HG03060 (cell line): ENCODE measurements around the gene WDFY1.

Experiments used
- ATAC-seq: cut with Tn5 transposase; IDR thresholded peaks from one replicate; pipeline ENCODE4 v1.9.1; 2021; ENCODE audit warnings: low read depth, moderate number of reproducible peaks; ENCODE audit not compliant: unreplicated experiment

Gene WDFY1, protein sequence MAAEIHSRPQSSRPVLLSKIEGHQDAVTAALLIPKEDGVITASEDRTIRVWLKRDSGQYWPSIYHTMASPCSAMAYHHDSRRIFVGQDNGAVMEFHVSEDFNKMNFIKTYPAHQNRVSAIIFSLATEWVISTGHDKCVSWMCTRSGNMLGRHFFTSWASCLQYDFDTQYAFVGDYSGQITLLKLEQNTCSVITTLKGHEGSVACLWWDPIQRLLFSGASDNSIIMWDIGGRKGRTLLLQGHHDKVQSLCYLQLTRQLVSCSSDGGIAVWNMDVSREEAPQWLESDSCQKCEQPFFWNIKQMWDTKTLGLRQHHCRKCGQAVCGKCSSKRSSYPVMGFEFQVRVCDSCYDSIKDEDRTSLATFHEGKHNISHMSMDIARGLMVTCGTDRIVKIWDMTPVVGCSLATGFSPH

DNA sequence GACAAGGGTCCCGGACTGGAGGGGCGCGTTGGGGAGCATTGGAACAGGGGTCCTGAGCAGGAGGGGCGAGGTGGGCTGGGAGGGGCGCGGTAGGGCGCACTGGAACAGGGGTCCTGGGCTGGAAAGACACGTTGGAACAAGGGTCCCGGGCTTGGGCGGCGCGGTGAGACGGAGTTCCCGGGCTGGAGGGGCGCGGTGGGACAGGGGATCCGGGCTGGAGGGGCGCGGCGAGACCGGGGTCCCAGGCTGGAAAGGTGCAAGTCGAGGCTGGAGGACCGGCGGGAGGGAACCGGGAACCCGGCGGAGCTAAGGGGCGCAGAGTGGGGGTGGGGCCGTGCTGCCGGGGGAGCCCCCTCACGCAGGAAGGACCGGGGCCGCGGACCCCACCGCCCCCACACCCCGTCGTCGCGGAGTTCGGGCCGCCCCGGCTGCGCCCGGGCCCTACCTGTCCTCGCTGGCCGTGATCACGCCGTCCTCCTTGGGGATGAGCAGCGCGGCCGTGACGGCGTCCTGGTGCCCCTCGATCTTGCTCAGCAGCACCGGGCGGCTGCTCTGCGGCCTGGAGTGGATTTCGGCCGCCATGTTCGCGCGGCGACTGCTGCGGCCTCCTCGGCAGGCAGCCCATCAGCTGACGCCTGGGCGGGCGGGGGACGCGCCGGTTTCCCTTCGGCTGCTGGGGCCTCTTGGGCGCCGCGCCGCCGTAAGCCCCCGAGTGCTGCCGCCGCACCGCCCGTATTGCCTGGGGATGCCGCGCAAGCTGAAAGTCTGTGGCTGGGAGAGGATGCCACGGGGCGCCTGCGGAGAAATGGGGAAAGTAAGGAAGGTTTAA is at the start of gene WDFY1:
TSS of gene WDFY1 (minus strand) at position 633 of the 829 bp plus-strand sequence. CDS start at position 582, 51 bp downstream.
- ATAC-seq = peak; percentile 29

DNA sequence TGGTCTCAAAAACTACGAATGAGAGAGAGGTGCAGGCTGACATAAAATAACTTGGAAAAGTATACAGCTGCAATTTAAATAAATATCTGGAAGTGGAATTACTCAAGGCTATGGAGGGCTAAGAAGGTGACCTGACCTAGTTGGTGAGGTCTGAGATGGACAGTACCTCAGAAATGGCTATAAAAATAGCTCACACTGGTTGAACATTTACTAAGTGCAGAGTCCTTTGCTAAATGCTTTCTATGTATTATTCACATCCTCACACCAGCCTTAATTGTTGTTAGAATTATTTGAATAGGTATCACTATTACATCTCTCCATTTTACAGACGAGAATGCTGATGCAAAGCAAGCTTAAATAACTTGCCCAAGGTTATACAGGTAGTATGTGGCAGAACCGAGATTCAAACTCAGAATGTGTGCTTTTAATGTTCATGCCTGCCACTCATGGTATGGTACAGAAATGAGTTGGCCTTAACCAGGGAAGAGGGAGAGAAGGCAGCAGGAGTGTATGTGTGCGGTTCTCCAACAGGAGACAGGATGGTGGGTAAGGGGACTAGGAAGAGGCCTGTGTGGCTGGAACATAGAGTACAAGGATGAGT is 49.5 kb upstream of the WDFY1 start:
- ATAC-seq = no peak

DNA sequence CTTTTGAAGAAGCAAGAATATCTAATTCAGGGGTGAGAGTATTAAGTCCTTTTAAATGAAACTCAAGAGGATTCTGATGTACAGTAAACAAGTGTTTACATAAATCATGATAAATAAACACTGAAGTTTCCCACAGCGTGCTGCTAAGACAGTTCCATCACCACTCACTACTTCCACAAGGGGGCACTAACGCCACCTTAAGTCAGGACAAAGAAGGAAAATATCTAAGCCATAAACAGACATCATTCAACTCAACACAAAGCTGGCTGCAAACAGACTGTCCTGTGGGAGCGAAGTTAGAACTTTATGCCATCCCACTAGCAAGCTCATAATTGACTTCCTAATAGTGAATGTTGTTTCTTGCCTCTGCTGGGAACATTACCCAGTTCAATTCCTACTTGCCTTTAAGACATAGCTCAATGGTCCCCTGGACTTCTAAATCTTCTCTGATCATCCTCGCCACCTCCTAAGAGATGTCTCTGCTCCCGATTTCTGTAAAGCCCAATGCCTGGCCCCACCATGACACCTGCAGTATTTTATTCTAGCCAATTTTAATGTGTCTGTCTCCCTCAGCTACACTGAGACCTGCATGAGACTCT is 48.6 kb upstream of the WDFY1 start:
- peak; percentile 78 for ATAC-seq

DNA sequence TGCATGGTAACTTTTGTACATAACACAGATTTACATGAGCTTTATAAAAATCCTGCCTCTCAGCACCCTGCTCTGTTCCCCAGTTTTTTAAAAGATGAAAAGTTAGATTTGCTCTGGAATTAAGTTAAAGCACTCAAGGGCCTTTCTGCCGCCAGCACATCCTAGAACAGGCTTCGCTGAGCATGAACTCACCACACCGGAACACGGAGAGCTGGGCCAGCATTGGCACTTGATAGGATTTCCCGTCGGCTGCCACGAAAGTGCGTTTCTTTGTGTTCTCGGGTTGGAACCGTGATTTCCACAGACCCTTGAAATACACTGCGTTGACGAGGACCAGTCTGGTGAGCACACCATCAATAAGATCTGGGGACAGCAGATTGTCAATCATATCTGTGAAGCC is 46.5 kb upstream of the WDFY1 start:
- no peak for ATAC-seq

DNA sequence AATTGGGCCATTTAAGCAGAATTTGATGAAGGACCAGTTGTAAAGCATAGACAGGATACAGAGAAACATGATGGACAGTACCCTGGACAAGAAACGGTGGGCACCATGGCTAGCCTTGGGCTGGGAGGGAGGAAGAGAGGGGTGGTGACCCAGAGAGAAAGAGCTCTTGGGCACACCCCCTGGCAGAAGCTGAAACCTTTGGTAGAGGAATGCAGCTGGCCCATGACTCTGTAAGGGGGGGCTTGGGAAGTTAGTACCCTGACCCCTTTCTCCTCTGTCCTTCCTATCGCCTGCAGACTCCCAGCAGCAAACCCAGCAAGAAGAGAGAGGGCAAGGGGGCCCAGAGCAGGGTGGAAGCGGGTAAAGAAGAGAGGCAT is 44.7 kb upstream of the WDFY1 start:
- ATAC-seq = no peak

DNA sequence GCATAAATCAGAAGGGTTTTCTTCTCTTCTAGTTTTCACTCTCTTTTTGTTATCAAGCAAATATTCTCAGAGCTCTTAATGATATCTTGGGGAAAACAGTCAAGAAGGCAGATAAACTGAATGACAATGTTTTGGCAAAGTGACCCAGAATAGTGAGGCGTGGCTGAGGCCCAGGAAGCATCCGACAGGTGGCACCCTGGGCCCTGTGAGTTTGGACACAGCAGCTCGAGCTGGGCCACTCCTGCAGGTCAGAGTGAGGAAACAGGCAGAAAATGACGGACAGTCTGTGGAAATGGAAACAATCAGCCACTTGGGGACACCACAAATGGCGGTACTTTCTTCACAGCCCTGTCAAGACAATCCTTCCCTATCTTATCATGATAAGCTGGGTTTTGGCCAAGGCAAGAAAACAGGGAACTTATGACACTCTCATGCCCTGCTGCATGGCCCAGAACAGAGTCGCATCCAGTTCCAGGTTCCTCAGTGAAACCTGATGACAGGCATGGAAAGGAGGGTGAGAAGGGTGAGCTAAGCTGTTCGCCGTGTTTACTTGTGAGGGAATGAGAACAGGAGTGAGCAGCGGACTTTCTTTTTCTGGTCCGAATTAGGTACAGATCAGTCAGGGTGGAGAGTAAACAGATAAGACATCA is 44.2 kb upstream of the WDFY1 start:
- no peak for ATAC-seq

DNA sequence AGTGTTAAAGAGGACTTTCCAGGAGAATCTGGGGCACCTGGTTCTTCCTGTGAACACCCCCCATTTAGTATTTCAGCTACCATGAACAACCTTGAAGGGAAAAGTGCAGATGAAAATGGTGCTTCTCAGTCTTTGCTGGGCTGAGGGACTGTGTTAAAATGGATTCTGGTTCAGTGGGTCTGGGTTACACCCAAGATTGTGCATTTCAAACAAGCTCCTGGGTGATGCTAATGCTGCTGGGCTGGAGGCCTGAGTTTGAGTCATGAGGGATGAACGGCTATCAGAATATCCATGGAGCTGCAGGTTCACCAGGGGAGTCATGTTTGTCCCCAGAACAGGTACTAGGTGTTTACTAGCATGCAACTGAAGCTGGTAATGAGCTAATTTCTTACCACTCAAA is 36.1 kb upstream of the WDFY1 start:
- ATAC-seq = no peak

DNA sequence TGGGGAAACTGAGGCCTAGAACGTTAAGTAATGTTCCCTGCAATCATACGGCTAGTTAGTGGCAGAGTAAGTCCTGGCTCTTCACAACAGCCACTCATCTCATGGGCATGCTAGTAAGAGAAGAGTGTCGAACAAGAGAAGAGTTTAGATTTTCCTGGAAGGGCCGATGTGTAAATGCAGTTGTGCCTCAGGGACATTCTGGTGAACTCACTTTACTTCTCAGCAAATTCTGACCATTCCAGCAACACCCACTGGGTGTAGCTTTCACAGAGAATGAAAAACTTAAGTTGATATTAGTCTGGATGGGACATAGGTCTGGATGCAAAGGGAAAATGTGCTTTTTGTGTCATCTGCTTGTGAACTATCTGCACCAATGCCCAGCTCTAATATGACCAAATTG is 35.7 kb upstream of the WDFY1 start:
- ATAC-seq = no peak

DNA sequence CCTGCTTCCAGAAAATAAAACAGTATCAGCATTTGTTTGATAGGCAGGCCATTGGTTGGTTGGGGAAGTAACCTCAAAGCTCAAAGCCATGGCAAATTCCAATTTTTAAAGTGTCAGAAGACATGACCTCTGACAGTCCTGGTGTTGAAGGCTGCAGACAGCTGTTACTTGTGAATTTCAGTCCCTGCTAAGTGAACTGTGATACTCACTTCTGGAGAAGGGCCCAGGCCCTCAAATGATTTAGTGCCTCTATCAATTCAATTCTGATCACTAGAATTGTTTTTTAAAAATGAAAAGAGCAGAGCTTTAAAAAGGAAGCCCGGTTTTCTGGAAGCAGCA is 35.2 kb upstream of the WDFY1 start:
- ATAC-seq = no peak

DNA sequence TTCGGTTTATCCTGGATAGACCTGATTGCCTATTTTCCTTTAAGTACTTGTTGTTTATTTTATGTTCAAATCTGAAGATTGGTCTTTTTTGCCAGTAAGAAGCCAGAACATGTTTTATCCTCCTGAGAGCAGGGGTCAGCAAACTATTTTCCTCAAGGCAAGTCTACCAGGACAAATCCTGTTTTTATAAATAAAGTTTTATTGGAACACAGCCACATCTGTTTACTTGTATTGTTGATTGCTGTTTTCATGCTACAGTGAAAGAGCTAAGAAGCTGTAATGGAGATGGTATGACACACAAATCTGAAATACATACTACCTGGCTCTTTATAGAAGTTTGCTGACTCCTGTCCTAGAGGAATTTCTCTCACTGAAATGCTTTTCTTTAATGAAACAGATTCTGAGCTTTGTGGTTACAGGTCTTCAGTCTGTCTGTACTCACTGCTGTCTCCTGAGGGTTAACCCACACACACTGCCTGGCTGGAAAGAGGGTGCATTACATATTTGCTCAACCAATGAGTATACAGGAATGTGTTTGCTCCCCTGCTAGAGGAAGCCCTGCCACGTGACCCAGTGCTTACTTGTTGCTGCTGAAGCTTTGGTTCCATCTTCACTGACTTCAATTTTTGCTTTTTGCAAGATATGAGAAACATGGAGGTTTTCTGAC is 34.7 kb upstream of the WDFY1 start:
- ATAC-seq = no peak

DNA sequence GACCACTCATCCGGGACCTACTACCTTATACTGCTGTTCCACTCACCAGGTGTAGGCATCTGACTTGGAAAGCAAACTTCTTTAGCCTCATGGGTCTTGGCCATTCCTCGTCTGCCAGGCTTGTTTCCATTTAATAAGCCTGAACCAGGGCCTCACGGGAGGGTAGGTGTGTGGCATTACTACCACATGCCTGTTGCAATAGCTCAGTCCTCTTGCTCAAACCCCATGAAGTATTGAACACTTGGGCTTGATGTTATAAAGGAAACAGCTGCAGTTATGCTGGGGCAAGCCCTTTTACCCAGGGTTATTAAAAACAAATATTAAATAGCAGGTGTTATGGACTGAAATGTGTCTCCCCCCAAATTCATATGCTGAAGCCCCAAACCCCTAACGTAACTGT is 33.3 kb upstream of the WDFY1 start:
- ATAC-seq = no peak

DNA sequence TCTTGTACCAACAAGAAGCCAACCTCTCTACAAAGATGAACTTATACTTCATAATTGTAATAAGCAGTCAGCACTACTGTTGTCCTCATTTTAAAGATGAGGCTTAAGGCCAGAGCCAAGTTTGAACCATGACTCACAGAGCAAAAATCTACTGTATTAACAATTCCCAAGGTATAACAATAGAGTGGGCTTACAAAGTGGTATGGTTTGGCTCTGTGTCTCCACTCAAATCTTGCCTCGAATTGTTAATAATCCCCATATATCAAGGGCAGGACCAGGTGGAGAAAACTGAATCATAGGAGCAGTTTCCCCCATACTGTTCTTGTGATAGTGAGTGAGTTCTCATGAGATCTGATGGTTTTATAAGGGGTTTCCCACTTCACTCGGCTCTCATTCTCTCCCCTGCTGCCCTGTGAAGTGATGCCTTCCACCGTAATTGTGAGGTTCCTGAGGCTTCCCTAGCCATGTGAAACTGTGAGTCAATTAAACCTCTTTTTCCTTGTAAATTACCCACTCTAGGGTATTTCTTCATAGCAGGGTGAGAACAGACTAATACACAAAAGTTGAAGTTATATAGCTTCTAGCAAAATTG is 31.6 kb upstream of the WDFY1 start:
- no peak for ATAC-seq

DNA sequence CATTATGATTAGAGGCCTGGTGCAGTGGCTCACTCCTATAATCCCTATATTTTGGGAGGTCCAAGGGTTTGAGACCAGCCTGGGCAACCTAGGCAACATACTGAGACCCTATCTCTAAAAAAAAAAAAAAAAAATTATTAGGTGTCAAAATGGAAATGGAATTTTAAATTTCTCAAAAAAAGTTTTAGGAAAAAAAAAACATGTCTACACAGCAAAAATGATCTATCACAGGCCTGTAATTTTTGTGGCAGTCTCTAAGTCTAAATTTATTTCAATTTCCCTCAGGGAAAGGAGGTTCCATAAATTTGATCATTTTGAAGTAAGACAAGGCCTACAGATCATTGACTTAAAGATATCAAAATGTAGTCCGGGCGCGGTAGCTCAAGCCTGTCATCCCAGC is 28.5 kb upstream of the WDFY1 start:
- ATAC-seq = no peak

DNA sequence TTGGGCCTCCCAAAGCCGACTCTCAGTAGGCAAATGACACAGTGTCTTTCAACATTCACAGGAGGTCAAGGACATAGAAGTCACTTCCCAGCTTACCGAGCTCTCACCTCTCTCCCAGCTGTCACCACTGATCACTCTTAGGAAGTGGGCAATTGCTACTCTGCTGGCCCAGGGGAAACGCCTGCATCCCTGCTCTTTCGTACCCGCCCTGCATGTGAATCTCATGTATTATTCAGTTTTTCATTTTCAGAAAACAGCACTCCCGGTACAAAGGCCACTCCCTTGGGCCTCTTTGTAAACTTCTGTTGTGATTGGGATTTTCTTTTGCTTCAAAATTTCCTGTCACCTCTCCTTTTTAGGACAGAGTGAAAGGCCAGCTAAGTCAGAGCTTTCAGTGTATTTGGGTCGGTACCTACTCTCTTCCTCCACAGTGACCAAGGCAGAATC is 27.5 kb upstream of the WDFY1 start:
- no peak for ATAC-seq

DNA sequence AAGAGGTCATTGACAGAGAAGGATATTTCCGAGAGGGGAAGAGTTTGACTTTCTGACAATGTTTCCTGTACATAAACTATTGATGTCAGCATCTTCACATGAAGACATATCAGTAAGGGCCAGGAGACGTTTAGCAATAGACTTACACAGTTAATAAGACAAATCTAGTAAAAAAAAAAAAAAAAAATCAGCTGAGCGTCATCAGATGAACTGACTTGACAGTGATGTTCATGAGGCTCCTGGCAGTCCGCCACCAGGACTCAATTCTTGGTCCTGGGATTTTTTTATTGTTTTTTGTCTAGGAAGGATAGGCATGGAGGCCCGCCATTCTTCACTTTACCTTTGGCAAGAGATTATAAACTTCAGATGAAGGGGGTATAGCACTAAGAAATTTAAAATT is 26.6 kb upstream of the WDFY1 start:
- no peak for ATAC-seq

DNA sequence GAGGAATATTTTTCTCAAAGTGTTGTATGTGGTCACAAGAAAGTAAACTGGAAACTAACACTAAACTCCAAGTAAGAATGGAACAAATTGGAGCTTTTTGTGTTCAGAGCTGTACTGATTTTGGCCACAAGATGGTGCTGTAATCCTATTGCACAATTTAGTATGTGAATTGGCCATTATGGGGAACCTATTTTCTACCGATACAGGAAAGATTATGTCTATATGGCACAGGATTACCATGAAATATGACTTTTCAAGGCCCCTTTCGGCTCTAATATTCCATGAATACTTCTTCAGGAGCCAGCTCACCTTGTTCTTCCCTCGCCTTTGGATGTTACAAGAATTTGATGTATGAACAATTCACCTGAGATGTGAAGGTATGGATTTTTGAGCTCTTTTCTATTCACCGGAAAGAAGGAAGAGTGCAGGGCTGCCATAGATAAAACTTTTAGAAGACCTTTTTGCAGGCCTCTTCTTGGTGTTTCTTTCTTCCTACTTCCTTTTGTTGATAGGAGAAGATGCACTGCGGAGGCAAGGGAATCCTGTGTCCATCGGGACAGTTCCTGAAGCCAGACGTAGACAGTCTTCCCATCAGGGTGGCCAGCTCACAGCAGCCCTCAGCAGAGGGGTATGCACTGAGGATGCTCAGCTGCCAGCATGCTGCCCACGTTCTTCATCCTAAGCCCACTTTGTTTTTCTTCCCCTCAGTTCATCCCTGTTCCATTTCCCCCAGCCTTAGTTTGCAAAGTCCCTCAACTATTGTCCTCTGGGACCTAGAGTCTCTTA is 25.4 kb upstream of the WDFY1 start:
- peak; percentile 69 for ATAC-seq

DNA sequence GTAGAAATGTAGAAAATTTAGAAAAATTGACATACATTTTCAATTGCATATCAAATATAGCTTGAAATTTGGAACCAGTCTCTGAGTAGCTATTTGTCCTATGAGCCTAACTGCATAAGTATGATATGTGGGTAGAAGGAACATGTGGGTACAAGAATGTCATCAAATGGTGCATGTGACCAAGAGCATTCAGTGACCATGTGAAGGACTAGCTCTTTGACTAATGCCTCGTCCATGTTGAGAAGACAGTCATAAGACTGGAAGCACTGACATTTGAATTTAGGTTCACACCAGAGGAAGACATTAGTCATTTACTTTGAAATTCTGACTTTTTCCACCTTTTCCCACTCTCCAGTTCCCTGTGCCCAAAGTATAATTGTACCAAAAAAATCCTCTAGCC is 24.7 kb upstream of the WDFY1 start:
- ATAC-seq = no peak

DNA sequence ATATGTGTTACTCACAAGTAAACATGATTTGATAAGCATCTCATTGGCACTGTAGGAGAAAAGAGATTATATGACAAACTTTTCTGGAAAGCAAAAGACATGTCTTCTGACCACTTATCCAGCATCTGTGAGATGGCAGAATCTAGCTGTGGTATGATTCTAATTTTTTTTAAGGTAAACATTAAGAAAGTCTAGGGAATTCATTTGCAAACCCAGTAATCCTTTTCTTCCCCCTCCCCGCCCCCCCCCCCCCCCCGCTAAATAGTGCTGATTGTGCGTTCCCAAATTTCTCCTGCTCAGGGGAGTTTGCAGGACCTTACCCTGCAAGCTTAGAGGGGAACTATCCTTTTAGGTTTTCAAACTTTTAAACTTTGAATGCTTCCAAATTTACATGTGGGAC is 24.2 kb upstream of the WDFY1 start:
- no peak for ATAC-seq

DNA sequence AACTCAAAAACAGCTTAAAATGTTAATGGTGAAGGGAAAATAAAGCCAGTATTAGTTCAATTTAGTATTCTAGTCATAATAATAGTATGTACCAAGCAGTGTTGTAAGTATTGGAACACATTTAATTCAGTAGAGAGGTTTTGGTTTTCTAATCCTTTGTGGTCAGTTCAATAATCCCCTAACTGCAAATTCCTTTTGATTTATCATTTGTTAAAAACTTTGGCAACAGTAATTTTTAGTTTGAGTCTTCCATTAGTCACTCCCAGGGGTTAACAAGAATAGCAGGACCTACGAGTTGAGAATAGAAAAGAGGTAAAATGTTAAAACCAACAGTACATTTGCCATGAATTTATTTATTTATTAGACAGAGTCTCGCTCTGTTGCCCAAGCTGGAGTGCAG is 22.8 kb upstream of the WDFY1 start:
- ATAC-seq = no peak
